Mesendoderm (in vitro differentiated cells): ENCODE measurements around the gene EEIG2.
A peak's percentile ranks its signal among the peaks of the same experiment; 100 is the strongest.

Experiments
- DNase-seq: peaks from one replicate; pipeline ENCODE4 v3.0.0; 2013
- H2AK5ac ChIP-seq: 2 replicates; pipeline ENCODE4 v1.6.1; 2013; ENCODE audit warnings: low read length, inconsistent platforms
- H2BK120ac ChIP-seq: 2 replicates; pipeline ENCODE4 v1.6.1; 2013; ENCODE audit warnings: low read depth, mild to moderate bottlenecking, low read length, moderate library complexity, mixed read lengths
- H2BK15ac ChIP-seq: replicated peaks from 2 replicates; pipeline ENCODE4 v1.6.1; 2013; ENCODE audit warnings: low read depth, mild to moderate bottlenecking, moderate library complexity
- H2BK5ac ChIP-seq: 2 replicates; pipeline ENCODE4 v1.6.1; 2013; ENCODE audit warnings: low read length, inconsistent platforms
- H3K18ac ChIP-seq: 2 replicates; pipeline ENCODE4 v1.6.1; 2013; ENCODE audit warnings: mild to moderate bottlenecking, low read length, mixed read lengths
- H3K23ac ChIP-seq: one replicate; pipeline ENCODE4 v1.6.1; 2013; ENCODE audit warnings: low read length
- H3K27ac ChIP-seq: 2 replicates; pipeline ENCODE4 v1.5.1; 2013; ENCODE audit warnings: low read depth, mild to moderate bottlenecking, inconsistent platforms, low read length, moderate library complexity
- H3K27me3 ChIP-seq: 2 replicates; pipeline ENCODE4 v1.6.1; 2013; ENCODE audit warnings: low read length, control low read depth, mild to moderate bottlenecking, inconsistent platforms; ENCODE audit not compliant: insufficient read depth, poor library complexity
- H3K36me3 ChIP-seq: 2 replicates; pipeline ENCODE4 v1.6.1; 2013; ENCODE audit warnings: low read length, inconsistent platforms; ENCODE audit not compliant: control insufficient read depth, insufficient read depth
- H3K4ac ChIP-seq: one replicate; pipeline ENCODE4 v1.6.1; 2013; ENCODE audit warnings: low read depth, mild to moderate bottlenecking, low read length, moderate library complexity
- H3K4me1 ChIP-seq: 2 replicates; pipeline ENCODE4 v1.6.1; 2013; ENCODE audit warnings: low read depth, low read length, inconsistent platforms; ENCODE audit not compliant: control insufficient read depth
- H3K4me2 ChIP-seq: 2 replicates; pipeline ENCODE4 v1.6.1; 2013; ENCODE audit warnings: low read length
- H3K4me3 ChIP-seq: 2 replicates; pipeline ENCODE4 v1.5.1; 2013; ENCODE audit warnings: mild to moderate bottlenecking, low read length
- H3K56ac ChIP-seq: one replicate; pipeline ENCODE4 v1.6.1; 2013; ENCODE audit warnings: low read length
- H3K79me1 ChIP-seq: 2 replicates; pipeline ENCODE4 v1.6.1; 2013; ENCODE audit warnings: low read length, inconsistent platforms
- H3K79me2 ChIP-seq: 2 replicates; pipeline ENCODE4 v1.6.1; 2013; ENCODE audit warnings: mild to moderate bottlenecking, low read length; ENCODE audit not compliant: control insufficient read depth, insufficient read depth
- H3K9ac ChIP-seq: 2 replicates; pipeline ENCODE4 v1.6.1; 2013; ENCODE audit warnings: low read length, inconsistent platforms
- H4K5ac ChIP-seq: one replicate; pipeline ENCODE4 v1.6.1; 2013; ENCODE audit warnings: low read length
- H4K8ac ChIP-seq: one replicate; pipeline ENCODE4 v1.6.1; 2013; ENCODE audit warnings: low read depth, mild to moderate bottlenecking, control low read depth, low read length, moderate library complexity
- WGBS: extraction: QIAGEN DNeasy Blood & Tissue Kit; methylation state at CpG from one replicate; pipeline ENCODE4 v1.1.7; 2013; ENCODE audit warnings: low lambda C conversion rate, missing lambda C conversion rate; ENCODE audit not compliant: insufficient coverage; ENCODE audit errors: extremely low coverage; 5-methylcytosine and 5-hydroxymethylcytosine counted together

Gene EEIG2

DNA sequence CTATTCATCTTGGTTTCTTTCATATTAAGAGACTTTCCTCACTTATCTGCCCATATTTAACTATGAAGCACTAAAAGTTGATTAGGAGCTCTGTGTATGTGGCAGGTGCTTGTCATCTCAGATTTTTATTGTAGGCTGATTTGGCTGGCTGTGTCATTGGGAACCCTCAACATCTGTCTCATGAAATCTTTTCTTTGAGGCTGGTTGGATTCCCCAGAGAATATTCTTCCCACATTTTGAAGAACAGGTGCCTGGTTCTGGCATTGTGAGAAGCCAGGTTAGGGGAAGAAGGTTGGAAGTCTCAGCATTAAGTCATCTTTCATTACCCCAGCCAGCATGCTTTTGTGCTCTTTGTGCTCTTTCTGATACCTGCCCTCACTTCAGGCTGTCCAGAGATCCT lies 37.1 kb downstream of the EEIG2 start:
- H3K27ac ChIP-seq: no peak overlapping the region
- no peak overlapping the region for H3K23ac ChIP-seq
- no peak overlapping the region for H3K4ac ChIP-seq
- no peak overlapping the region for H3K56ac ChIP-seq
- no peak overlapping the region for H2BK5ac ChIP-seq
- peaks cover 2% of the 10 kb centered on the region for H3K4me1 ChIP-seq
- H4K5ac ChIP-seq: no peak overlapping the region
- H3K36me3 ChIP-seq: no peaks in the 10 kb centered on the region
- no peak overlapping the region for H2BK15ac ChIP-seq
- H3K9ac ChIP-seq: no peak overlapping the region
- no peak overlapping the region for H3K18ac ChIP-seq
- H2BK120ac ChIP-seq: no peak overlapping the region
- no peak for DNase-seq
- peaks cover 7% of the 10 kb centered on the region for H3K79me1 ChIP-seq
- no peak overlapping the region for H4K8ac ChIP-seq
- H3K79me2 ChIP-seq: peaks cover 5% of the 10 kb centered on the region
- H3K4me2 ChIP-seq: no peak overlapping the region
- no peak overlapping the region for H2AK5ac ChIP-seq
- H3K27me3 ChIP-seq: no peaks in the 10 kb centered on the region
- H3K4me3 ChIP-seq: no peak overlapping the region

DNA sequence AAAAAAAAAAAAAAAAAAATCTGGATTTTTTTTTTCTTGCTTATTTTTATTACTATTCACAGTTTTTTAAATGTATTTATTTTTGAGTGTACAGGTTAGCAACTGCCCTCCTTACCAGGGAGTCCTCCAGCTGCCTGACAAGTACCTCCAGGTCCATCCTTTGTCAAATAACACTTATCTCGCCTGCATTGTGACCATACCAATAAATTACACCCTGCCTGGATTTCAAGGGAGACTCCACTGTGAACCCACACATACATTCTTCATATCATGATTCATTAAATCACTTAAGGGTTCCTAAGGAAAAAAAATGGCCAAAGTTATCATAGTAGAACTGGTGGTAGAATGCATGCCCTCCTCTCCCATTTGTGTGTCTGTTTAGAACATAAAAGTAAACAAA lies 38.4 kb downstream of the EEIG2 start:
- Histone ChIP-seq H4K8ac (no peak overlapping the region), H3K36me3 (no peaks in the 10 kb centered on the region), H3K4me2 (no peak overlapping the region), H3K9ac (no peak overlapping the region), H2BK120ac (no peak overlapping the region), H2AK5ac (no peak overlapping the region), H3K79me1 (peaks cover 3% of the 10 kb centered on the region), H3K4me1 (peaks cover 2% of the 10 kb centered on the region), H3K27ac (no peak overlapping the region), H3K4me3 (no peak overlapping the region), H3K18ac (no peak overlapping the region), H2BK15ac (no peak overlapping the region), H4K5ac (no peak overlapping the region), H3K79me2 (no peaks in the 10 kb centered on the region), H3K27me3 (no peaks in the 10 kb centered on the region), H3K23ac (no peak overlapping the region), H3K56ac (no peak overlapping the region), H3K4ac (no peak overlapping the region), H2BK5ac (no peak overlapping the region)
- DNase-seq: no peak
- WGBS: no CpG with 5 or more reads among the region's 1 CpG

DNA sequence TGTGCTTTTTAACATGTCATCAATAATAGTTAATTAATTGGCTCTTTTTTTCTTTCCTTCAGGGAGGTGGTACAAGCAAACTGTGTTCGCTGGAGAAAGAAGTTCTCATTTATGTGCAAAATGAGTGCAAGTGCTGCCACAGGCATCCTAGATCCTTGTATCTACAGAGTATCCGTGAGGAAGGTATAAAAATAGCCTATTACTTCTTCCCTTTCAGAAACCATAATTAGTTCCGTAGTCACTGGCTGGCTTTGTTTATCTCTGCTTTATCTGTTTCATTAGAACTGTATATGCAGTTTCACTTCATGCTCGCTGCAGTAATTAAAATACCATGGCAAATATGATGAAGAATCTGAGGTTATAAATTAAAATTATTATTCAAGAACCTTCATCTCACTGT lies 40.6 kb downstream of the EEIG2 start:
- Histone ChIP-seq H3K79me1 (peaks cover 1% of the 10 kb centered on the region), H2BK120ac (no peak overlapping the region), H3K9ac (no peak overlapping the region), H3K27me3 (no peaks in the 10 kb centered on the region), H3K4me1 (peaks cover 2% of the 10 kb centered on the region), H2BK5ac (no peak overlapping the region), H3K4me3 (no peak overlapping the region), H3K23ac (no peak overlapping the region), H2BK15ac (no peak overlapping the region), H4K5ac (no peak overlapping the region), H3K4me2 (no peak overlapping the region), H2AK5ac (no peak overlapping the region), H3K36me3 (no peaks in the 10 kb centered on the region), H4K8ac (no peak overlapping the region), H3K56ac (no peak overlapping the region), H3K27ac (no peak overlapping the region), H3K79me2 (no peaks in the 10 kb centered on the region), H3K18ac (no peak overlapping the region), H3K4ac (no peak overlapping the region)
- WGBS: no CpG with 5 or more reads among the region's 4 CpGs
- DNase-seq: no peak

DNA sequence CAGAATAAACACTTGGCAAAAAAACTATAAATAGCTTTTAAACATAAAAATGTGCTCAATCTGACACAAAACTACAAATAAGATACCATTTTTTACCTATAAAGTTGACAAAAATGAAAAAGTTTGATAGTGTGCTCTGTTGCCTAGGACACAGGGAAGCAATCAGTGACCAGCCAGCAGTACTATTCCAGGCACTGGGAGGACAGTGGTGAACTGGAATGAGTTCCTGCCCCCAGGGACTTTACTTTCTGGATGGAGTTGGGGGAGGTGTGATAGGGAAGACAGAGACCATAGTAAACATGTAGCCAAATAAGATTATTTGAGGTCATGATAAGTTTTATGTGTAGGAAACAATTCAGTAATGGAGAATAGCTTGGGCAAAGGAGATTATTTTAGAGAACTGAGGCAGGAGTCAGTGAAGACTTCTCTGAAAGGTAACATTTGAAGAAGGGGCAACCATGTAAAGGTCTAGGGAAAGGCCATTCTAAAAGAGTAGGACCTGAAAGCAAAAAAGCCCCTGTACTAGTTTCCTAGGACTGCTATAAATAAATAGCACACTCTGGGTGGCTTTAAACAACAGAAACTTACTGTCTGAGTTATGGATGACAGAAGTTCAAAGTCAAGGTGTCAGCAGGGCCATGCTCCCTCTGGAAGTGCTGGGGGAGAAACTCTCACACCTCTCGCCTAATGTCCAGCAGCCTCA lies 42.0 kb downstream of the EEIG2 start:
- H3K27me3 ChIP-seq: no peaks in the 10 kb centered on the region
- no peaks in the 10 kb centered on the region for H3K79me1 ChIP-seq
- no peak overlapping the region for H2AK5ac ChIP-seq
- H4K5ac ChIP-seq: no peak overlapping the region
- H2BK120ac ChIP-seq: no peak overlapping the region
- no CpG with 5 or more reads among the region's 1 CpG for WGBS
- H3K79me2 ChIP-seq: no peaks in the 10 kb centered on the region
- H3K36me3 ChIP-seq: no peaks in the 10 kb centered on the region
- DNase-seq: peak; percentile 36
- no peaks in the 10 kb centered on the region for H3K4me1 ChIP-seq
- H3K4ac ChIP-seq: no peak overlapping the region
- H3K23ac ChIP-seq: no peak overlapping the region
- H3K56ac ChIP-seq: no peak overlapping the region
- no peak overlapping the region for H2BK5ac ChIP-seq
- H2BK15ac ChIP-seq: no peak overlapping the region
- no peak overlapping the region for H4K8ac ChIP-seq
- H3K18ac ChIP-seq: no peak overlapping the region
- no peak overlapping the region for H3K4me3 ChIP-seq
- H3K27ac ChIP-seq: no peak overlapping the region
- no peak overlapping the region for H3K4me2 ChIP-seq
- H3K9ac ChIP-seq: no peak overlapping the region

DNA sequence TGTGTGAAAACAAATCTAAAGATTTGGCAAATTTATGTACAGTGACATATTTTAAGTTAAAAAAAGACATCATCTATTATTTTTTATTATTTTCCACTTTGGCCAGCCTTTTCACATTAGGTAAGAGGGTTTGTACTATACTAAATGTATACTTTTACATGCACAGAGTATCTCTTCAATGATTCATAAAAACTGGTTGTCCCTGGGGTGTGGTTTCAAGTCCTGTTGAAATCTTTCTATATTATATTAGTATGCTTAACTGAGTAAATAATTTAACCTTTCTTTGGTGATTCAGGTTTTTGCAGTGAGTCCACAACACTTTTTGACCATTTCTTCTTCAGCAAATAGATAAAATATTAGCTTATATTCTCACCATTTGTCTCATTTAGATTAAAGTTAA lies 45.7 kb downstream of the EEIG2 start:
- no peak for DNase-seq
- no peak overlapping the region for H3K23ac ChIP-seq
- H2BK5ac ChIP-seq: no peak overlapping the region
- H3K27ac ChIP-seq: no peak overlapping the region
- H3K79me1 ChIP-seq: no peaks in the 10 kb centered on the region
- H4K5ac ChIP-seq: no peak overlapping the region
- H2BK15ac ChIP-seq: no peak overlapping the region
- H3K56ac ChIP-seq: no peak overlapping the region
- no peak overlapping the region for H4K8ac ChIP-seq
- H3K4me1 ChIP-seq: no peaks in the 10 kb centered on the region
- H3K4ac ChIP-seq: no peak overlapping the region
- no peaks in the 10 kb centered on the region for H3K79me2 ChIP-seq
- no peaks in the 10 kb centered on the region for H3K27me3 ChIP-seq
- no peaks in the 10 kb centered on the region for H3K36me3 ChIP-seq
- no peak overlapping the region for H2BK120ac ChIP-seq
- no peak overlapping the region for H3K9ac ChIP-seq
- no peak overlapping the region for H3K18ac ChIP-seq
- H3K4me2 ChIP-seq: no peak overlapping the region
- H3K4me3 ChIP-seq: no peak overlapping the region
- no peak overlapping the region for H2AK5ac ChIP-seq

DNA sequence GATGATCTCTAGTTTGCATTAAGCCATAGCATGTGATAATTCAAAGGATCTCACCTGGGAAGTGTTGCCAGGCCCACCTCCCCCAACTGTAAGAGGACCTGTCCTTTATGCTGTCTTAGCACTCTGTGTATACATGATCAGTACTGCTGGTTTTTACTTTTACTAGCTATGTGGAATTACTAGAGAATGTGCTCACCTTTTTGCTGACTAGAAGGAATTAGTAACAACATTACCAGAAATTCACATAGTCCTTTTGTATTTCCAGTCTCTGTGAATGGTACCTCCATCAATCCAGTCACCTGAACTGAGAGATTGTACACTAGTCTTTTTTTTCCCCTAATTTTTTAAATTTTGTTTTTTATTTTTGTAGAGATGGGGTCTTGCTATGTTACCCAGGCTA lies 46.6 kb downstream of the EEIG2 start:
- H4K8ac ChIP-seq: no peak overlapping the region
- no peak overlapping the region for H2BK5ac ChIP-seq
- no peak for DNase-seq
- H4K5ac ChIP-seq: no peak overlapping the region
- H3K9ac ChIP-seq: no peak overlapping the region
- no peaks in the 10 kb centered on the region for H3K79me1 ChIP-seq
- no peak overlapping the region for H2BK120ac ChIP-seq
- H2BK15ac ChIP-seq: no peak overlapping the region
- H3K56ac ChIP-seq: no peak overlapping the region
- no peak overlapping the region for H3K4me3 ChIP-seq
- H3K4ac ChIP-seq: no peak overlapping the region
- H3K27ac ChIP-seq: no peak overlapping the region
- no peaks in the 10 kb centered on the region for H3K36me3 ChIP-seq
- H3K18ac ChIP-seq: no peak overlapping the region
- no peaks in the 10 kb centered on the region for H3K27me3 ChIP-seq
- no peak overlapping the region for H3K4me2 ChIP-seq
- no peak overlapping the region for H3K23ac ChIP-seq
- H2AK5ac ChIP-seq: no peak overlapping the region
- no peaks in the 10 kb centered on the region for H3K79me2 ChIP-seq
- no peaks in the 10 kb centered on the region for H3K4me1 ChIP-seq
